NCI-H146 (cell line): ENCODE measurements around the gene ARHGEF25.
A peak's percentile ranks its signal among the peaks of the same experiment; 100 is the strongest.
"Not testable (repeated sequence)": the region's sequence is repeated elsewhere in the genome, so short reads cannot be mapped to it uniquely, and the experiment has no call there.

Experiments
- DNase-seq: peaks from one replicate; lab custom pipeline; 2025; lab: John Stamatoyannopoulos, UW

The ARHGEF25 gene

DNA sequence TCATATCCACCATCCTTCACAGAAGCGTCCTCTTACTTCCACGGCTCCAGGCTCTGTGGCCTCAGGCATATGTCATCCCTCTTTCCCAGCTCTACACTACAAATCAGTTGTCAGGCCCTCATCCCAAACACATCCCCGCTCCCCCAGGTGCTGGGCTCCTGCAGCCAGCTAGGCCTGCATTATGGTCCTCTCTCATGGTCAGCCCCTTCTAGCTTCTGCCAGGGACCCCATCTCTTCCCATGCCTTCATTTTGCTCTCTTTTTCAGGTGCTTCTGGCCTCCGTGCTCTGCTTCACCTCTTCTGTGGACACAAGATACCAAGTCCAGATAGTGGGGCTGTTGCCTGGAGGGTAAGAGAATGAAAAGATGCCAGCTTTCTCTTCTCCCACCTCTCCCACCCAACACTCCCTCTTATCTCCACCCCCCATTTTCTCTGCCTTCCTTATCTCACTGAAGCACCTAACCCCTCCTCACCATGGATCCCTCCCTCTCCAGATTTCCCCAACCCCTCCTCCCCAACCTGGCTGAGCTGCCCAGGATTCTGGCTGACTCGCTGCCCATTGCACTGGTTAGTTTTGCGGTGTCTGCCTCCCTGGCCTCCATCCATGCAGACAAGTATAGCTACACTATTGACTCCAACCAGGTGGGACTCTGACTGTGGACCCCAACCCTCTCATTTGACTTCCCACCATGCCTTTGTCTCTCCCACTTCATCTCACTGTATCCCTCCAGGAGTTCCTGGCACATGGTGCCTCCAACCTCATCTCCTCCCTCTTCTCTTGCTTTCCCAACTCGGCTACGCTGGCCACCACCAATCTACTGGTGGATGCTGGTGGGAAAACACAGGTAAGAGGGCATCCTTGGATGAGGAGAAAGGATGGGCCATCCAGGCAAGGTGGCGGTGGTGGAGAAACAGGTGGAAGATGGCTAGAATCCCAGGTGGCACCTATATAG is 11.3 kb downstream of the ARHGEF25 start:
- no peak for DNase-seq

DNA sequence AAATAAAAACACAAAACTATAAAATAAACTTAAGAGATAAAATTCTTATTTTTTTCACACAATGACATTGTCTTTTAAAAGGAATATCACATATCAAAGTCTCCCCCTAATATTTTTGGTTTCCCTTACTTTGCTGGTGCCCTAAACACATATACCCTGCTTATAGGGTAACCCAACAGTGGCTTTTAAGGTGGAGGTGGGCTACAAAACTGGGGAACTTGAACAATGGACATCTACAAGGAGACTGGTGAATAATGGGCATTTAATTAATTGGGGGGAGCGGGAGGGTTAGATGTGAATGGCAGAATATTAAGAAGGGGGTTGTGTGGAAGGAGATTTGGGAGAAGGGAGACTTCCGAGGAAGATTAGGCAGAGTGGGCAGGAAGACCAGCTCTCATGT is 12.2 kb downstream of the ARHGEF25 start:
- DNase-seq: no peak

DNA sequence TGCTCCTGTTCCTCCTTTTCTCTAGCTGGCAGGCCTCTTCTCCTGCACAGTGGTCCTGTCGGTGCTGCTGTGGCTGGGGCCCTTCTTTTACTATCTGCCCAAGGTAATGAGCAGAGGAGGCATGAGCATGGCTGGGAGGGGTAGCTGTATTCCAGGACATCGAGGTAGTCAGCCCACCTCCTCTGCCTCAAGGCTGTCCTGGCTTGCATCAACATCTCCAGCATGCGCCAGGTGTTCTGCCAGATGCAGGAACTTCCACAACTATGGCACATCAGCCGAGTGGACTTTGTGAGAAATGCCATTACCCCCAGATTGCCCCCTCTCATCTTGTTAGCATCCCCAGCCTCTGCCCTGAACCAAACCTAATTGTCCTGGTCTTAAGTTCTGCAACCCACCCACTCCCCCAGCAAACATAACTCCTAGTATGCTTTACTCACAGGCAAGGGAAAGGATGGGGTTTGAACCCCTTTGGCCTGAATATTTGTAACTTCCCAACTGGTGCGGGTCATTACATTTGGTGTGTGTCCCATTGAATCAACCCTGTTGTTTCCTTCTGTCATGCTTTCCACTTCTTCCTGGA is 12.7 kb downstream of the ARHGEF25 start:
- DNase-seq: no peak

DNA sequence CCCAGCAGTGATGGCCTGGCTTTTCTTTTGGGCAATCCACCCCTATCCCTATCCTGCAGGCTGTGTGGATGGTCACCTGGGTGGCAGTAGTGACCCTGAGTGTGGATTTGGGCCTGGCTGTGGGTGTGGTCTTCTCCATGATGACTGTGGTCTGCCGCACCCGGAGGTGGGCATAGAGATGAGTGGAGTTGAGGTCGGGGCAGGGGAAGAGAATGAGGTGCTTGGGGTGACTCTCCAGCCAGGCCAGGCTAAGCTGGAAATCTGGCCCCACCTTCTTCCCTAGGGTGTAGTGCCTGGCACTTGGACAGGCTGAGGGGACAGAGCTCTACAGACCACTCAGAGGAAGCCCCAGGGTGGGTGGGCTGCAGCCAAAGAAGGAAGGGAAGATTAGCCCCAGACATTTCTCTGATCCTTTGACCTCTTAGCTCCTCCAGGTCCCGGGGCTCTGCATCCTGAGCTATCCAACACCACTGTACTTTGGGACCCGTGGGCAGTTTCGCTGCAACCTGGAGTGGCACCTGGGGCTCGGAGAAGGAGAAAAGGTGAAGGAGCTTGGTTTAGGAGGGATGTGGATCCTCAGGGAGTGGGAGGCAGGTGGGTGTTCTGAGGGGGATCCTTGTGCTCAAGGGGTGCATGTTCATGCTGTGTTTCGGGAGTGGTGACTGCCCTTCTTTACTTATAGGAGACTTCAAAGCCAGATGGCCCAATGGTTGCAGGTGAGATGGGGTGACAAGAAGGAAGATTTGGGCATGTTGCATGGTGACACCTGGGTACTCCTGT is 13.4 kb downstream of the ARHGEF25 start:
- DNase-seq: no peak

DNA sequence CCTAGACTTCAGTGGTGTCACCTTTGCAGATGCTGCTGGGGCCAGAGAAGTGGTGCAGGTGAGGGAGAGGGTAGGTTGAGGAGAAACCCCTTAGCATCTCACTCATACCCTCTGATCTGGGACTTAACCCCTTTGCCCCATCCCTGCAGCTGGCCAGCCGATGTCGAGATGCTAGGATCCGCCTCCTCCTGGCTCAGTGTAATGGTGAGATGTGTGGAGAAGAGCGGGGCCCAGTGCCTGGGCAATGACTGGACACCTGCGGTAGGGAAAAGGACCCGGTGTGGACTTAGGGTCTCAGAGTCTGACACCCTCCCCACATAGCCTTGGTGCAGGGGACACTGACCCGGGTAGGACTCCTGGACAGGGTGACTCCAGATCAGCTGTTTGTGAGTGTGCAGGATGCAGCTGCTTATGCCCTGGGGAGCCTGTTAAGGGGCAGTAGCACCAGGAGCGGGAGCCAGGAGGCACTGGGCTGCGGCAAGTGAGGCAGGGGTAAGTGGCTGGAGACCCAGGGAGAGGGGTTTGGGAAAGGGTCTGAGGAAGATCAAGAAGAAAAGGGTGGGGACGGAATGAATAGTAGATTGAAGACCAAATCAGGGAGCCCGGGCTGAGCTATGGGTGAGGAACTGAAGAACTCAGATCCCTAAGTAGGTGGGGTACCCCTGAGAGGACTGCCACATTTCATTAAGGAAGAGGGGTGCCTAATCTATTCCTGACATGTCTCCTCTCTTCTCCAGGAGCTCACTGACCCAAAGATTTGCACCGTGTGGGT is 14.2 kb downstream of the ARHGEF25 start:
- no peak for DNase-seq

DNA sequence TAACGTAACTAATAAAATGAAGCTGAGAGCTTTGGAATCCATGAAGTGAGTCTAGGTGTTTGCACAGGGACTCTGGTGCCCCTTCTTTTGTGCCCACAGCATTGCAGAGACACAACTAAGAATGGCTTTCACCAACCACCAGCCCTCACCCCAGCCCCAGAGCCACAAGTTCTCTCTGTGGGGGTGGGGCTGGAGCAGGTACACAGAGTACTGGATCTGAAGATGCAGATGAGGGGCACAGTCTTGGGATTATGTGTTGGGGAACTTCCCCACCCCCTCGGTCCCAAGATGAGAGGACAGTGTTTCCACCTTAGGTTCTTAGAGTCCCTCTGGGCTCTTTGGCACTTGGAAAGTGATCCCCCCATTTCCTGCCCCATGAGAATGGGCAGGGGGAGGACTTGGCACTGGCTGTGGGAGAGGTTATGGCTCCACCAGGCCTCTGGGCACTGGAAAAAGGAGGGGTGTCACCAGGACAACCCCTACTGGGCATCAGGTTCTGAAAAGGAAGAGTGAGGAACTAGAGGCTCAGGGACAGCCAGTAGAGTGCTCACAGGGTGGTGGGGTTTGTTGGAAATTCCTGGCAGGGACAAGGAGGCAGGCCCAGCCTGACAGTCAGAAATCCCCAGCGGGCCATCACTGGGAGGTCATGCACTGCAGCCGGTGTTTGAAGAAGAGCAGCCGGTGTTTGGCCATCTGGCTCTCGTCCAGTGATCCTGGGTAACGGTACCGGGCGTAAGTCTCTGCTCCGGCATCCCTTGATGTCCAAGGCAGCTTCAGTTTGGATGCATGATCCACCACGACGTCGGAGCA is 15.1 kb downstream of the ARHGEF25 start:
- DNase-seq: no peak

DNA sequence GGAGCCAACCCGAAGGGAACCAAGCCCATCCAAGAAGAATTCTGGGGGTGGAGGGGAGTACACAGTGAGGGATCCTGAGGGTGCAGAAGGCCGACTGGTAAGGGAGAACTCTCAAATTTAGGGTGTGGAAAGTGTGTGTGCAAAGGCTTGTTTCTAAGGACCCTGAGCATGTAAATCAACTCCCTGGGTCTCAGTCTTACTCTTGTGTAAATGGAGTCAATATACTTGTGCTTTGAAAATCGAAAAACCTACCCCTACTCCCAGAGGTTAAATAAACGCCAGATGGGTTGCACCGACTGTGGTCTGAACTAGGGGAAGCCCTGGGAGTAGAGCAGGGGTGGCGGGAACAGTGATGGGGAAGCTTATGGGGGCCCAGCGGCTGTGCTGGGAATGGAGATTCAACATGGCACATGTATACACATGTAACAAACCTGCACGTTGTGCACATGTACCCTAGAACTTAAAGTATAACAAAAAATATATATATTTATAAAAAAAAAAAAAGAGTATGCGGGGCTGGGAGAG is 15.7 kb downstream of the ARHGEF25 start:
- no peak for DNase-seq

DNA sequence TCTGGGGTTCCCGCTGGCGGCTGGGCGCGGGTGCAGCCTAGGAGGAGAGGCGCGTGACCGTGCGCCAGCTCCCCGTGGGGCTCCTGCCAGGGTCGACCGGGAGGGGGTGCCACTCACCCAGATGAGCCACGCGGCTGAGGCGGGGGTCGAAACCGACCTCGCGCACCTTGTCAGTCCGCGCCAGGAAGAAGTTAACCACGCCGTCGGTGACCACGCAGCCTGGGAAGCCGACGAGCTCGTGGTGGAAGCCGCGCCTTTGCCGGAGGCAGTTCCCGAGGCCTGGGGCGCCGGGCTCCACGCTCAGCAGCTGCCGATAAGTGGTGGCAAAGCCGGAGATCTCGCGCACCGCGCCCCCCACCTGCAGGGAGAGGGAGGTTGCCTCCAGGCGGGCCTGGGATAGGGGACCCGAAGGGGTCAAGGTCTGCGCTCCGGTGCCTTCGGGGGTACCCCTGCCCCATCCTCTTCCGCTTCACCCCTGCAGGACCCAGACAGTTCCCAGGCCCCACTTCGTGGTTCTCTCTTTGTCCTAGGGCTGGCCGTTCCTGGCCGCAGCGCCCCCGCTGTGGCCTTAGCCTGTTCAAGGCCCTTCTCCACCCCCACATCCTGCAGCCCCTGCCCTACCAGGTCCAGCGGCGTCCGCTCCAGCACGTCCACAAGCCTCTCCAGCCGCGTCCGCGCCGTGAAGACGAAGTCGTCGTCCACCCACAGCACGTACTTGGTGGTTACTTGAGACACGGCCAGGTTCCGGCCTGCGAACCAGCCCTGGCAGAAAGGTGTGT is 16.5 kb downstream of the ARHGEF25 start:
- DNase-seq: no peak

DNA sequence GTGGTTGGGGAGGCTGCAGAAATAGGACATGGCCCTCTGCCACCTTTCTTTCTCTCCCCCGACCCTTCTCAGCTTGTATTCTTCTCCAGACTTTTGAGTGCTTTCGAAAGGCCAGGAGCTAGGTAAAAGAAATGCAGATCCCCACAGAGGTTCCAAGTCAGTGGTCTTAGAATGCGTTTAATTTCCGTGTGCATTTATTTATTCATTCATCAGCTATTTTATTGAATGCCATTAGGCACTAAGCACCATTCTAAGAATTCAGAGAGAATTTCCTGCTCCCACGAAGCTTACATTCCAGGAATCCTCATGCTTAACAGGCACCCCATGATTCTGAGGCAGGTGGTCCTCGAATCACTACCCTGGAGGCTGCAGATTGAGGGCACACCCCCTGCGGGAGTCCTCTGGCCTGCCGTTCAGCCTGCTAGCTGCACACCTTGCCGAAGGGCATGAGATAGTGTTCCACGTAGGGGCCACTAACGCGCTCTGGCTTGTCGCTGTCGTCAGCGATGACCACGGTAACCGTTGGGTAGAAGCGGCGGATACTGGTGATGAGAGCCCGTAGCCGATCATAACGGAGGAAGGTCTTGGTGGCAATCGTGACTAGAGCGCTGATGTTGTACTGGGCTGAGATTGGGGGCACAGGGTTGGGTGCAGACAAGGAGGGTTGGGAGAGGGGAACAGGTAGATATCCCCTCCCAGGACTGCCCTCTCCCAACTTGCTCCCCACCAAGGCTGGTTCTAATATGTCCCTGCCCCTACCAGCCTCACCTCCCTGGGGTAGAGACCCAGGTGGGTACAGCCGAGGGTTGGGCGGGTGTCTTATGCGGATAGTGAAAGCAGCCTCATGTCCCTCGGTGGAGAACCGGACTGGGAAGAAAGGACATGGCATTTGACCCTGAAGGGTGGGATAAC is 17.3 kb downstream of the ARHGEF25 start:
- DNase-seq: no peak

DNA sequence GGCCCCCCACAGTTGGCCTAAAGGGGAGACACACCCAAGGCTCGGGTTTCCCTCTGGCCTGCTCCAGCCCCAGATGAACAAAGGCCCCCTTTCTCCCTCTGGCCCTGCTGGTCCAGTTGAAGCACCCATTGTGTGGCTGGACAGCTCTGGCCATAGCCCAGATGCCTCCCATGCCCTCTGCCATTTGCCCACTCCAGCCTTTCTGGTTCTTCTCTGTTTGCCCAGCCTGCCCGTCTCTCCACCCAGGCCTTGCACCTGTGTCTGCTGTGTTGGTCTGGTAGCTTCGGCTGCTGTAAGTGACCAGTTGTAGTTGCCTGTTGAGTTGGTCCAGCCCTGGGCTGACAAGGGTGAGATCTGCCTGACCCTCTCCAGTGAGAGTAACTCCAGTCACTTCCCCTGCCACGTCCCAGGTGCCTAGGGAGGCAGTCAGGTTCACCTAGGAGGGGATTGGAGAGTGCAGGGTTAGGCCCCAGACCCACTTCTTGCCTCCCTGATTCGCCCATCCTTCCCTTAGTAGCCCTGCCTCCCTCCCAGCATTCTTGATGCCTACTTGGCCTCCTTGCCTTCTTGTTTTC is 18.7 kb downstream of the ARHGEF25 start:
- DNase-seq: no peak

DNA sequence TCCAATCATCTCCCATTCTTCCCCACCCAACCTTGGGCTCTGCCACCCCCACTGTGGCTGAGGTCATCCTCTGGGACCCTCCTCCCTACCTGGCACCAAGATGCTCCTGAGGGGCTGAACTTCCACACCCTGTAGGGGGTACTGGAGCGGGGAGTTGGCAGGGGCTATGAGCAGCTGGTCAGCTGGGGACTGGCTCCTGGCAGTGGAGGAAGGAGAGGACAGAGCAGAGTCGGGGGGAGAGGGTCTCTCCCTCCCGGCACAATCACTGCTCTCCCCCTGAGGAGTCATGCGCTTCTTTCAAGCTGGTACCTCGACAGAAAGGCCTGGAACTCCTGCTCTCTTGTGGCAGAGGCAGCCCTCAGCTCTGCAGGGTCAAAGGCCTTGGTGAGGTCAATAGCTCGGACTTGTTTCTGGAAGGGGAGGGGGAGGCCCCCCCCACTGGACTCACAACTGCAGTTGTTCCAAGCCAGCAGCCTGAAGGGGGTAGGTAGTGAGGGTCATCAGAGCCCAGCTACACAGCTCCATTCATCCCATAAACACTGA is 19.7 kb downstream of the ARHGEF25 start:
- no peak for DNase-seq

DNA sequence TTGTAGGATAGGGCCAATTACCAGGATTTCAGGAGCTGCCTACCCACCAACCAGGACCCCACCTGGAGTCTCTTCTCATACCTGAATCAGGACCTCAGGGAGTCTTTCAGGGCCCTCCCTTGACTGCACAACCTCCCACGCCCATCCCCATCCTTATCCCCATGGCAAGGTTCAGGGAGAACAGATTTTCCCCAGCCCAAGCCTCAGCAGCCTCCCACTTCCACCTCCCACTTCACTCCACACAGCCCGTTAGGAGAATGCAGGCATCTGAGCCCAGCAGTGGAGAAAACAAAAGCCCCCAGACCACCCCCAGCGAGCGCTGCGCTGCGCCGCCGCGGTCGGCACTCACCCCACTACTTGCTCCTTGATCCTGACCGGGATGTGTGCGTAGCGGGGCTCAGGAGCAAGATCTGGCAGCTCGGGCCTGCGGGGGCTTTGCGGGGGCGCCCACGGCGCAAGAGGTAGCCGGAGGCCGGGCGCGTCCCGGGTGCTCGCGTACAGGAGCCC is 20.4 kb downstream of the ARHGEF25 start:
- no peak for DNase-seq

DNA sequence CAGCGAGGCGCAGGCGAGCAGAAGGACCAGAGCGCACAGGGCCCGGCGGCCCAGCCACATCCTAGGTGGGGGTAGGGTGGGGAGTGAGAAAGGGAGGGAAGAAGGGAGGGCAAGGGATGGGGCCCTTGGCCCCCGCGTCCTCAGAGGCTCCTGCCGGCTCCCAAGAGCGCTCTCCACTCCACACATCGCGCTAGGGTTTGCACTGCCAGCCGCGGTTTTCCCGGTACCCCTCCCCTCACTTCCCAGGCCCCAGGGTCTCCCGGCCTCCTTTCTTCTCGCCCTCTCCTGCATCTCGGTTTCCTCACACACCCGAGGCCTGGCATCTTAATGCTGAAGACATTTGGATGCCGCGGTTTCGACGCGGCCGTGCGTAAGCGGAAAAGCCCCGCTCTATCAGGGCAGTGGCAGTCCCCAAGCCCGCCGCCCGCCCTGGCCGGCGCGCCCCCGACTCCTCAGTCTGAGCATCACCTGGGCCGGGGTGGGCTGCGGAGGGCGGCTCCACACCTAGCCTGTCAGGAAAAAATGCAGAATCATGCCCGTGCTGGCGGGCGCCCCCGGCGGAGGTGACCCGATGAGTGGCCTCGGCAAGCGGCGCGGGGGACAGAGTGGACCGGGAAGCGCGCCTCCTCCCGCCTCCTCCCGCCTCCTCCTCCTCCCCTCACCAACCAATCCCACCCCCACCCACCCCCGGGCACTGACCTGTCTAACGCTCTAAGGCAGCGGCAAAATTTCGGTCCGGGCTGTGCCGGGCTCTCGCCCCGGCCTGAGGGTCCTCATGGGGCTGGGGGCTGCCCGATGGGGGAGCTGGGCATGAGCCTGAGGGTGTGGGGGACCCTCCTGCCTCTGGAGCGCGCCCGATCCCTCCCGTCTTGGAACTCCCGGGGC is 21.1 kb downstream of the ARHGEF25 start:
- DNase-seq: peak; percentile 69

DNA sequence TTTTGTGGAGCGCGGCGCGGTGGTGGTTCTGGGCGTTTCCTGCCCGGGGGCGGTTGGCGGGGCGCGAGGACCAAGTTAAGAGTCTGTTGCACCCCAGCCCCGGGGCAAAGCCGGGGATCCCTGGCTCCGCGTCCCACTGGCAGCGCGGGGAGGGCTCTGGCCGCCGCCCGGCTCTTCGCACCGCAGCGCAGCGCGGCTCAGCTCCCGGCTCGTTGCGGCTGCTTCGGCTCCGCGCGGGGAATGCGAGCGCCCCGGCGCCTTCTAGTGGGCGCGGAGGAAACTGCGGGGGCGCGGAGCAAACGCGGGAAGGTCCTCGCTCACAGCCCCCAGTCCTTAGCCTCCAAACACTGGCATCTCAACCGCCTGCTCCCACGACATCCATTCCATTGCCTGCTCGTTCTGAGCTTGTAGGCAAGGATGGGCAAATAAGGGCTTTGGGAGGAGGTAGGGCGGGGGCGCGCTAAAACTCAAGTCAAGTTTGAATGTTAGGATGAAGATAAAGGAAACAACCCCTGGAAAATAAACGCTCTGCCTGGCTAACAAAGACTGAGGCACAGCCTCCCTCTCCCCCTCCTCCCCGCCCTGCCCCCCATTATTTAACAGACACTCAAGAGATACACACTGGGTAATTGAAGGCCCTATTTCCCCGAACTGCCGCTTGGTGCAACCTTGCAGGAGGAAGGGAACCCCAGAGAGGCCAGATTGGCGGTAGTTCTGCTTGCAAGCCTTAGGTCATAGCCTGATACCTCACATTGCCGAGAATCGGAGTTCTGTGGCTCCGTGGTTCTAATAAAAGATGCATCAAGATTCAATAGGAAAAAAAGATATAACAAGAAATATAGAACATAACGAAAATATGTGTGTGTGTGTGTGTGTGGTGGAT is 22.0 kb downstream of the ARHGEF25 start, which contains the start of gene B4GALNT1:
B4GALNT1 (minus strand) TSS at position 244 of the 883 bp plus-strand sequence. CDS start 1,069 bp downstream, outside the sequence.
- peak; percentile 87 for DNase-seq

DNA sequence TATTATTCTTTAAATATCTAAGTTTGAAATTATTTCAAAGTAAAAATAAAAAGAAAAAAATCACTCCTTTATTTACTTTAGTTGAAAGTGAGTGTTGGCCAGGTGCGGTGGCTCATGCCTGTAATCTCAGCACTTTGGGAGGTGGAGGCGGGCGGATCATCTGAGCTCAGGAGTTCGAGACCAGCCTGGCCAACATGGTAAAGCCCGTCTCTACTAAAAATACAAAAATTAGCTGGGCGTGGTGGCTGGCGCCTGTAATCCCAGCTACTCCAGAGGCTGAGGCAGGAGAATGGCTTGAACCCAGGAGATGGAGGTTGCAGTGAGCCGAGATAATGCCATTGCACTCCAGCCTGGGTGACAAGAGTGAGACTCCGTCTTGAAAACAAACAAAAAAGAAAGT is 25.5 kb downstream of the ARHGEF25 start:
- not testable (repeated sequence) for DNase-seq

DNA sequence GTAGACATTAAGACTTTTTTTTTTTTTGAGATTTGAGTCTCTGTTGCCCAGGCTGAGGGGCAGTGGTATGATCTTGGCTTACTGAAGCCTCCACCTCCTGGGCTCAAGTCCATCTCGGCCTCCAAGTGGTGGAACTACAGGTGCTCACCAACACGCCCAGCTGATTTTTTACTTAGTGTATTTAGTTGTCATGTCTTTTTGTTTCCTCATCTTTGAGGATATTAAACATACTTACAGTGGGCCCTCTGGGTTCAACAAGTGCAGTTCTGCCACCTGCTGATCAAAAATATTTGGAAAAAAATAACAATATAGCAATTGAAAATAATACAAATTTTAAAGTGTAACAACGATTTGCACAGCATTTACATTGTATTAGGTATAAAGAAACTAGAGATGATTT is 26.1 kb downstream of the ARHGEF25 start:
- no peak for DNase-seq
